Tibial nerve (tissue), 4 donors: ENCODE data around the gene RUFY4. TPM values are rescaled to one million over a fixed set of nuclear protein-coding genes. Genes with fewer than 3 reads are reported as not detected.
"Not testable (repeated sequence)": the region's sequence is repeated elsewhere in the genome, so short reads cannot be mapped to it uniquely, and the experiment has no call there.

Source experiments
- DNase-seq, 2 donors: peaks; one replicate each; pipeline ENCODE4 v3.0.0-alpha.2; 2019; ENCODE audit warnings: low spot score in 2 of 2
- H3K27ac ChIP-seq, 4 donors: fragments of 200-600 bp; sonication (generic) in 3 of 4; one replicate each; pipeline ENCODE4 v1.5.1; 2017 to 2019; ENCODE audit warnings: mild to moderate bottlenecking in 1 of 4
- H3K27me3 ChIP-seq, 2 donors: fragments of 200-600 bp; sonication (generic) in 1 of 2; one replicate each; pipeline versions ENCODE4 v1.5.1 to v1.6.0; 2017 to 2019
- H3K36me3 ChIP-seq, 3 donors: fragments of 200-600 bp; sonication (generic); one replicate each; pipeline ENCODE4 v1.5.1; 2018 to 2019
- H3K4me1 ChIP-seq, 4 donors: fragments of 200-600 bp; sonication (generic) in 3 of 4; one replicate each; pipeline ENCODE4 v1.5.1; 2017 to 2019
- H3K4me3 ChIP-seq, 4 donors: fragments of 200-600 bp; sonication (generic) in 3 of 4; one replicate each; pipeline ENCODE4 v1.5.1; 2017 to 2019; ENCODE audit warnings: mild to moderate bottlenecking in 1 of 4, moderate library complexity in 1 of 4
- H3K9me3 ChIP-seq, 4 donors: fragments of 200-600 bp; sonication (generic) in 3 of 4; one replicate each; pipeline ENCODE4 v1.5.1; 2017 to 2019
- CTCF ChIP-seq, 5 experiments: fragments of 200-600 bp in 3 of 5; fragments of 450-650 bp in 2 of 5; sonication (generic) in 3 of 5; IDR thresholded peaks; one replicate each; pipeline ENCODE4 v1.5.1; 2016 to 2019; ENCODE audit warnings: antibody characterized with exemption in 5 of 5, mild to moderate bottlenecking in 3 of 5, moderate library complexity in 2 of 5
- EP300 ChIP-seq, 2 donors: sonication (generic); formaldehyde crosslinking; IDR thresholded peaks; one replicate each; pipeline ENCODE4 v1.6.1; 2017; ENCODE audit warnings: antibody characterized with exemption in 2 of 2, mild to moderate bottlenecking in 1 of 2
- POLR2A ChIP-seq, 2 donors: fragments of 450-650 bp; IDR thresholded peaks; one replicate each; pipeline ENCODE4 v1.6.1; 2017; ENCODE audit warnings: antibody characterized with exemption in 2 of 2, mild to moderate bottlenecking in 2 of 2, moderate library complexity in 2 of 2
- WGBS, 2 donors: methylation state at CpG; one replicate each; pipeline ENCODE4 v1.1.5; 2018; 5-methylcytosine and 5-hydroxymethylcytosine counted together
- total RNA-seq, 4 donors: library from RNA; depleted of rRNA; stranded (reverse); fragments of >200 nt; gene quantifications; one replicate each; pipeline ENCODE4 v1.1.0, GENCODE V29; 2016

Gene RUFY4
- not detected for total RNA-seq

GRCh38 chr2:218068721-218069334, at the start of gene RUFY4:
TSS of gene RUFY4 (plus strand) at chr2:218069253. CDS start at chr2:218070606, 1,353 bp downstream.
- TF ChIP-seq CTCF (IDR thresholded peaks at IDR 0.05) = peak; percentile 74 to 91 (median 84)
- 2 to 3% methylated on average over 11 to 15 of the region's 15 CpGs for WGBS, 2 donors
- peak; percentile 30 to 58 for DNase-seq
- H3K36me3 ChIP-seq, H3K4me1 ChIP-seq, H3K27ac ChIP-seq, H3K9me3 ChIP-seq: not testable (repeated sequence)
- Histone ChIP-seq H3K4me3 (peak within 1 kb of the TSS in 2 of 4 donors; percentile 34 to 43), H3K27me3 (peaks cover 0 to 12% of the 10 kb centered on the region in 2 donors)

GRCh38 chr2:218019411-218020060, 49.5 kb upstream of the RUFY4 start:
- DNase-seq = no peak
- TF ChIP-seq POLR2A (IDR thresholded peaks at IDR 0.05) (no peak), EP300 (IDR thresholded peaks at IDR 0.05) (no peak)
- H3K27ac ChIP-seq = no peak overlapping the region
- 80 to 87% methylated on average over 7 of the region's 7 CpGs for WGBS, 2 donors
- H3K36me3 ChIP-seq = no peaks in the 10 kb centered on the region
- no peak overlapping the region for H3K4me3 ChIP-seq
- no peaks in the 10 kb centered on the region for H3K27me3 ChIP-seq
- no peaks in the 10 kb centered on the region for H3K9me3 ChIP-seq
- H3K4me1 ChIP-seq = peaks cover 0 to 37% (median 0%) of the 10 kb centered on the region in 4 donors

GRCh38 chr2:218020281-218020680, 48.8 kb upstream of the RUFY4 start:
- Histone ChIP-seq H3K36me3 (no peaks in the 10 kb centered on the region), H3K27ac (no peak overlapping the region), H3K27me3 (no peaks in the 10 kb centered on the region), H3K4me3 (no peak overlapping the region), H3K4me1 (peaks cover 0 to 33% (median 0%) of the 10 kb centered on the region in 4 donors), H3K9me3 (no peaks in the 10 kb centered on the region)
- TF ChIP-seq EP300 (IDR thresholded peaks at IDR 0.05) = no peak
- DNase-seq = no peak
- WGBS, 2 donors = 84 to 93% methylated on average over 5 of the region's 5 CpGs

GRCh38 chr2:218020966-218021535, 48.0 kb upstream of the RUFY4 start:
- H3K4me3 ChIP-seq = no peak overlapping the region
- TF ChIP-seq CTCF (IDR thresholded peaks at IDR 0.05) (no peak), EP300 (IDR thresholded peaks at IDR 0.05) (no peak), POLR2A (IDR thresholded peaks at IDR 0.05) (no peak)
- no peak for DNase-seq
- no peaks in the 10 kb centered on the region for H3K9me3 ChIP-seq
- 72 to 77% methylated on average over 6 of the region's 6 CpGs for WGBS, 2 donors
- H3K27me3 ChIP-seq = no peaks in the 10 kb centered on the region
- peaks cover 0 to 27% (median 0%) of the 10 kb centered on the region in 4 donors for H3K4me1 ChIP-seq
- no peak overlapping the region for H3K27ac ChIP-seq
- H3K36me3 ChIP-seq = no peaks in the 10 kb centered on the region

GRCh38 chr2:218021536-218022071, 47.4 kb upstream of the RUFY4 start:
- TF ChIP-seq EP300 (IDR thresholded peaks at IDR 0.05) = no peak
- no peak for TF ChIP-seq CTCF (IDR thresholded peaks at IDR 0.05)
- H3K4me3 ChIP-seq = no peak overlapping the region
- no peaks in the 10 kb centered on the region for H3K36me3 ChIP-seq
- no peak for DNase-seq
- 76 to 77% methylated on average over 11 to 12 of the region's 12 CpGs for WGBS, 2 donors
- H3K9me3 ChIP-seq = no peaks in the 10 kb centered on the region
- H3K27me3 ChIP-seq = no peaks in the 10 kb centered on the region
- H3K4me1 ChIP-seq = peaks cover 0 to 22% (median 0%) of the 10 kb centered on the region in 4 donors
- H3K27ac ChIP-seq = no peak overlapping the region
